Activated T-cell treated with anti-CD3 and anti-CD28 coated beads for 48 hours (primary cell): Measurements from ENCODE around the gene TBL1X.
A peak's percentile ranks its signal among the peaks of the same experiment; 100 is the strongest.

ENCODE experiments used
- DNase-seq: peaks from one replicate; pipeline ENCODE4 v3.0.0-alpha.2; 2020; ENCODE audit warnings: low read depth

Gene TBL1X

GRCh38 chrX:9498236-9498635 is 33.4 kb downstream of the TBL1X start:
- DNase-seq = no peak

DNA sequence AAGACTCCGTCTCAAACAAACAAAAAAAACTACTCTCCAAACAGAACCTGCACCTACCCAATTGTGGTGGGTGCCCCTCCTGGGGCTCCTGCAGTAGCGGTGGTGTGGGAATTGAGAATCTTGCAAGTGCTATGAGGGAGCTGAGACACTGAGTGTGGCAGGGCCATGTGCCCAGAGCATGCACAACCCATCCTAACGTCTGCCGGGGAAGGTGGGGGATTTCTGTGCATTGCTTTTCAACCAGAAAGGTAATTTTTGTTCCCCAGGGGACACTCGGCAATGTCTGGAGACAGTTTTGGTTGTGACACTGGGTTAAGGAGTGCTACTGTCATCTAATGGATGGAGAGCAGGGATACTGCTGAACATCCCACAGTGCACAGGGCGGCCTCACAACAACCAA is 35.7 kb downstream of the TBL1X start:
- no peak for DNase-seq

GRCh38 chrX:9501362-9501761 is 36.5 kb downstream of the TBL1X start:
- DNase-seq = no peak

- no peak for DNase-seq
These were observed 38.4 kb downstream of the TBL1X start for GRCh38 chrX:9503261-9503660.

DNA sequence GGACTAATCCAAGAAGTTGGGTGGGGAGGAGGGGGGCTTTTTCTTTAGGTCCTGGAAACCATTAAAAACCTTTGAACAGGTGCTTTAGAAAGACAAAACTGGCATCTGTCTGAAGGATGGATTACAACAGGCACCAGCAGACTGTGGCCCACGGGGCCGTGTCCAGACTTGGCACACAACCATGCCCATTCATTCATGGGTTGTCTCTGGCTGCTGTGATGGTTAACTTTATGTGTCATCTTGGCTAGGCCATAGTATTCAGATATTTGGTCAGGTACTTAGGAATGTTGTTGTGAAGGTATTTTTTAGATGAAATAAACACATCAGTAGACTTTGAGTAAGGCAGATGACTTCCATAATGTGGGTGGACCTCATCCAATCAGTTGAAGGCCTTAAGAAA is 45.5 kb downstream of the TBL1X start:
- no peak for DNase-seq

- DNase-seq = no peak
These were observed 46.1 kb downstream of the TBL1X start for GRCh38 chrX:9510980-9511379.

DNA sequence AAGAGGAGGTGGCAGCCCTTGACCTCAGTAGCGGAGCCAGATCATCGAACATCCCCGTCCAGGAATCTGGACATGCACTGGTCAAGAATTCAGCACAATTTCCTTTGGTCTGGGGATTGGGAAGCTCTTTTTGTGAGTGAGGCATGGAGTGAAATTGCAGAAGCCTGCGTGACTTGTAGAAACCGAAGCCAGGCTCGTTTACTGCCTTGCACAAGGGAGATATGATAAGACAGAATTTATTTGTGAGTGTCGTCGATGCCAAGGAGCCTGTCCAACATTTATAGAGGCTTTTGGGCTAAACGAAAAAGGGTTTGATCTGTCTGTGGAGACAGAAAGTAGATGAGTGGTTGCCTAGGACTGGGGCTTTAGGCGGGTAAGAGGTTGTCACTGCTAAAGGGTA is 50.6 kb downstream of the TBL1X start:
- DNase-seq = no peak

DNA sequence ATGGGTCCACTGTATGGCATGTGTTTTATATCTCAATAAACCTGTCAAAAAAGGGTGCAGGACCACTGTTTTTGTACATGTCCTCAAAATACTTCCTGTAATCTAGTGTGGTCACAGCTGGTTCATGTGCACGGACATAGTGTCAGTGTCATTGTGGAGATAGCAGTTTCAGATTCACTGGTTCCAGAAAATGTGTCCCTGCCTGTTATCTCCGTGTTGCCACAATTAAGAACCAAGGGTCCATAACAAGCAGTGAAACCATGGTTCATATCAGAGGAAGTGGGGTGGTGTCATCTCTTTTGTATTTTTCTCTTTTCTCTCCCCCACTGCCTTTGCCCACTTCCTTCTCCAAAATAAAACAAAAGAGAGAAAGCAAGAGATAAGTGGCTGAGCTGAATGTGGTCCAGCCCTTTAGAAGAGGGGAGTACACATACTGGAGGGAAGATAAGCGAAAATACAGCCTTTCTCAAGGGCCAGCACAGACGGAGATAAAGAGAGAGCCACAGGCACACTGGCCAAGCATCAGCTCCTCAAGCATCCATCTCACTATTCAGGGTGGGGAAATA is 51.2 kb downstream of the TBL1X start:
- no peak for DNase-seq

GRCh38 chrX:9516635-9517034 is 51.8 kb downstream of the TBL1X start:
- DNase-seq = no peak

GRCh38 chrX:9518051-9518450 is 53.2 kb downstream of the TBL1X start:
- no peak for DNase-seq

GRCh38 chrX:9518889-9519288 is 54.0 kb downstream of the TBL1X start:
- no peak for DNase-seq

- no peak for DNase-seq
These were observed 54.8 kb downstream of the TBL1X start for GRCh38 chrX:9519546-9520216.

DNA sequence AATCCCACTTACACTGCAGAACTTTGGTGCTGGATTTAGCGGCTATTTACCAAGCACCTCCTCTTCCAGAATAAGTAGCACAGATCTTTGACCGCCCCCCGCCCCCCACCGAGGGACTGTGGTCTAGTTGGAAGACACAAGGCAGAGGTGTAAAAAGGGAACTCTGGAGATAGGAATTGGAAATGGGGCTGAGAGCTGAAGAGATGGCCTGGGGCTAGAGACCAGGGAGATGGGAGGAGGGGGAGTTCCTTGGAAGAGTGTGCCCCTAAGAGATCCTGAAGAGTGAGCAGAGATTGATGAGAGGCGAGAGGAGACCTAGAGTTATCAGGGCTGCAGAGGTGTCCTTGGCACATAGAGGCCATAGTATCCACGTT is 55.3 kb downstream of the TBL1X start:
- DNase-seq = no peak

- no peak for DNase-seq
These were observed 57.7 kb downstream of the TBL1X start for GRCh38 chrX:9522378-9523155.

DNA sequence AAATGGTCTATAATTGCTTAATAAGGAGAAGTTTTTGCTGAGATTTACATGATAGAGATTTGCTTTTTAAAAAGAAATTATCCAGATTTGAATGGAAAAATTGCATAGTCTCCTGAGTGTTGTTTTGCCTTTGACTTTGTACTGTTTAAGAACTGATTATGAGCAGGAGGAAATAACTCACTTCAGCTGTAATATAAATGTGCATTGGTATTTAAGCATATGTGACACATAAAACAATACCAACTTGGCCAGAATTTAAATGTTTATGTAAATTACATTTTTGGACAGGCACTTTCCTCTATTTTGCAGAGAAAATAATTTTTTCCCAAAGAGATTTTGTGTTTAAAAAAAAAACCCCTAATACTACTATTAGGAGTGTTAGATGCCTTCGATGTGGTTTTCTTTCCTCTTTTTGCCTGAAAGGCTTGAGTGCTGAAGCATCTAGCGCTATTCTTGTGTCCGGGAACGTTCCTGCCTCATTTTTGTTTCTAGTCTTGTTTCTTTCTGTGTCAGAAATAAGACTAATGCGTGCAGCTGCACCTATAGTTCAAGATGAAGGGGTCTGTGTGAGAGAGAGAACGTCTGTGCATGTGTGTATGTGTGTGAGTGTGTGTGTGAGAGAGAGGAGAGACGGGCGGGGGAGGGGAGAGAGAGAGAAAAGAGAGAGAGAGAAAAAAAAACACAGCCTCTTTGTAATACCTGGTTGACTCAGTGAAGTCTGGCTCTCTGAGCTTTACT is 60.8 kb downstream of the TBL1X start:
- DNase-seq = no peak

GRCh38 chrX:9526965-9527364 is 62.1 kb downstream of the TBL1X start:
- DNase-seq = no peak

DNA sequence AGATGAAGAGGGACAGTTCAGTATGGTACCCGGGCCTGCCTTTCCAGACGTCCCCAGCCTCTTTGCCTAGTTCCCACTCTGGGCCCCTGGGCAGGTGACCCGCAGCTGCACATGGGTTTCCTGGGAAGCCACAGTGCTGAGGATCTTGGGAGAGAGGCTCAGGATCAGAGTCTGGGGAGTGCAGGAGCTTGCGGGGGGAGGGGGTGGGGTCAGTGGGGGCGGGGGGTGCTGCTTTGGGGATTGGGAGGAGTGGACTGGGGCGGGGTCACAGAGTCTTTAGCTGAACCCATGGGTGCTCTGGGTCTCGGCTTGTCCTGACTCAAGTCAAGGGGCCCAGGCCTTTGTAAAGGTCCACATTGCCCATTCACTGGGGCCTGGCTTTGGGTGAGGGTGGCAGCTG is 63.6 kb downstream of the TBL1X start:
- no peak for DNase-seq

GRCh38 chrX:9529223-9529622 is 64.4 kb downstream of the TBL1X start:
- no peak for DNase-seq

DNA sequence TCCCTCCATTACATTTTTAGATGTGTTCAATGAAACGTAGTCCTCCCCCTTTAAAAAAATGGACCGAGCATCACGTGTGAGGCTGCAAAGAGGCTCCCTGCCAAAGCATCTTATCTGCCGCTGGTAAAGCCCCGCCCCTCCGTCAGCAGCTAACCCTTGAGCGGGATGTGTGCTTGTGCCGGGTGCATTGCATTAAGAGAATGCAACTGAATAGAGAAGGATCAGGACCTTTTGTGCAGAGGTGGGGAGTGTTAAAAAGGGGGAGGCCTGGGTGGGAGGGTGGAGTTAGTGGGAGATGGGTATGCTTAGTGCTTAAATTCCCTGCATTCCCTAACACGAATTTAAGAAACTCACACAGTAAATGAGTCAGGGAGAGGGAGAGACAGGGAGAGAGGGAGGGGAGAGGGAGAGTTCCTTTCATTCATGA is 66.0 kb downstream of the TBL1X start:
- DNase-seq = peak; percentile 41

- no peak for DNase-seq
These were observed 67.5 kb downstream of the TBL1X start for GRCh38 chrX:9532349-9532748.

DNA sequence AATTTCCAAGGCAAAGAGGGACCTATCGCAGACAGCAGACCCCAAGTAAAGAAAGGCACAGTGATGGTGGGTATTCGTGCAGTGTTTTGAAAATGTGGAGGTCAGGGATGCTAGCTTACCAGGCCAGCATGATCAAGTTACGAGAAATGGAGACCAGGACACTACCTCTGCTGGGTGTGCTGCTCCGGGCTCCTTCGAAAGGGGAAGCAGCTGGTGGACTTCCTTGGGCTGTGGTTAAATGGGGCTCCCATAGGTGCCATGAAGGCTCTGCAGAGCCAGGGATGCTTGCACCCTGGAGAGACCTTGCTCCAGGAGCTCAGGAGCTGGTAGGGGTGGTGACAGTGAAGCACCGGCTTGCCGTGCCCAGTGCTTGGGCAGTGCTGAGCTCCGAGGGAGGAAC is 68.8 kb downstream of the TBL1X start:
- no peak for DNase-seq

GRCh38 chrX:9534686-9535085 is 69.8 kb downstream of the TBL1X start:
- DNase-seq = no peak

GRCh38 chrX:9535101-9535500 is 70.2 kb downstream of the TBL1X start:
- no peak for DNase-seq
